Ishikawa (cell line): ENCODE measurements around the gene KCNK15.

Source experiments
- CEBPB ChIP-seq: IDR thresholded peaks from 2 replicates; pipeline ENCODE4 v1.6.1; 2012
- CREB1 ChIP-seq: IDR thresholded peaks from 2 replicates; pipeline ENCODE4 v1.6.1; 2012; ENCODE audit warnings: low read depth
- EGR1 ChIP-seq: IDR thresholded peaks from 2 replicates; pipeline ENCODE4 v1.6.1; 2012
- EP300 ChIP-seq: IDR thresholded peaks from 2 replicates; pipeline ENCODE4 v1.6.1; 2012; ENCODE audit warnings: borderline replicate concordance
- FOXM1 ChIP-seq: IDR thresholded peaks from 2 replicates; pipeline ENCODE4 v1.6.1; 2012; ENCODE audit warnings: low read depth, borderline replicate concordance
- MAX ChIP-seq: IDR thresholded peaks from 2 replicates; pipeline ENCODE4 v1.6.1; 2012
- NFIC ChIP-seq: IDR thresholded peaks from 2 replicates; pipeline ENCODE4 v1.6.1; 2012
- RAD21 ChIP-seq: IDR thresholded peaks from 2 replicates; pipeline ENCODE4 v1.6.1; 2012; ENCODE audit warnings: low read depth
- REST ChIP-seq: IDR thresholded peaks from 2 replicates; pipeline ENCODE4 v1.6.1; 2012; ENCODE audit warnings: low read depth, mild to moderate bottlenecking
- TAF1 ChIP-seq: IDR thresholded peaks from 2 replicates; pipeline ENCODE4 v1.6.1; 2012; ENCODE audit warnings: low read depth, mild to moderate bottlenecking
- TCF12 ChIP-seq: IDR thresholded peaks from 2 replicates; pipeline ENCODE4 v1.6.1; 2012; ENCODE audit warnings: low read depth
- TEAD4 ChIP-seq: IDR thresholded peaks from 2 replicates; pipeline ENCODE4 v1.6.1; 2012
- USF1 ChIP-seq: IDR thresholded peaks from 2 replicates; pipeline ENCODE4 v1.6.1; 2012
- YY1 ChIP-seq: IDR thresholded peaks from 2 replicates; pipeline ENCODE4 v1.6.1; 2012; ENCODE audit warnings: low read depth
- ZBTB7A ChIP-seq: IDR thresholded peaks from 2 replicates; pipeline ENCODE4 v1.6.1; 2012; ENCODE audit warnings: low read depth

KCNK15 gene

GRCh38 chr20:44790638-44791393 lies 45.2 kb downstream of the KCNK15 start:
- TF ChIP-seq NFIC (no peak), RAD21 (no peak), YY1 (no peak), TCF12 (no peak), EGR1 (no peak), FOXM1 (no peak), MAX (no peak), TEAD4 (no peak), ZBTB7A (no peak), EP300 (no peak), CREB1 (no peak)

- TF ChIP-seq TEAD4 (no peak), EGR1 (no peak), CREB1 (no peak), TCF12 (no peak), USF1 (no peak), EP300 (no peak), MAX (no peak), TAF1 (no peak), CEBPB (no peak), FOXM1 (no peak)
These were observed 47.1 kb downstream of the KCNK15 start for GRCh38 chr20:44792796-44793195.

GRCh38 chr20:44795836-44796235 lies 50.2 kb downstream of the KCNK15 start:
- TF ChIP-seq NFIC (no peak), TEAD4 (no peak), CEBPB (no peak), FOXM1 (no peak), TCF12 (no peak), REST (no peak), RAD21 (no peak), EP300 (no peak), YY1 (no peak), TAF1 (no peak), EGR1 (no peak), MAX (no peak), USF1 (no peak), CREB1 (no peak), ZBTB7A (no peak)

GRCh38 chr20:44796311-44796710 lies 50.6 kb downstream of the KCNK15 start:
- TF ChIP-seq FOXM1 (no peak), EGR1 (no peak), ZBTB7A (no peak), TAF1 (no peak), CREB1 (no peak), YY1 (no peak), TEAD4 (no peak), CEBPB (no peak), EP300 (no peak), NFIC (no peak)

- TF ChIP-seq TCF12 (no peak), FOXM1 (no peak), TEAD4 (no peak), EGR1 (no peak), NFIC (no peak), TAF1 (no peak), CEBPB (no peak), REST (no peak), USF1 (no peak), CREB1 (no peak), ZBTB7A (no peak), MAX (no peak), RAD21 (no peak), YY1 (no peak), EP300 (no peak)
These were observed 51.2 kb downstream of the KCNK15 start for GRCh38 chr20:44796758-44797457.
